LNCaP clone FGC (cell line): ENCODE results near the gene FOXD3.

Experiments used
- DNase-seq: peaks from one replicate; pipeline ENCODE4 v3.0.0-alpha.2; 2011; ENCODE audit warnings: low read depth
- H3K4me3 ChIP-seq: 2 replicates; pipeline ENCODE4 v1.5.1; 2011; ENCODE audit warnings: mild to moderate bottlenecking, low read depth, low read length, control low read depth
- TF ChIP-seq, protein P1 (sequence below): IDR thresholded peaks from 2 replicates; pipeline ENCODE4 v1.5.1; 2012; ENCODE audit warnings: mild to moderate bottlenecking; ENCODE audit not compliant: control insufficient read depth, insufficient read depth; ENCODE audit errors: extremely low read depth

The FOXD3 gene

GRCh38 chr1:63362073-63362472 is 39.7 kb downstream of the FOXD3 start:
- H3K4me3 ChIP-seq, result no peak overlapping the region
- TF ChIP-seq, protein P1, sequence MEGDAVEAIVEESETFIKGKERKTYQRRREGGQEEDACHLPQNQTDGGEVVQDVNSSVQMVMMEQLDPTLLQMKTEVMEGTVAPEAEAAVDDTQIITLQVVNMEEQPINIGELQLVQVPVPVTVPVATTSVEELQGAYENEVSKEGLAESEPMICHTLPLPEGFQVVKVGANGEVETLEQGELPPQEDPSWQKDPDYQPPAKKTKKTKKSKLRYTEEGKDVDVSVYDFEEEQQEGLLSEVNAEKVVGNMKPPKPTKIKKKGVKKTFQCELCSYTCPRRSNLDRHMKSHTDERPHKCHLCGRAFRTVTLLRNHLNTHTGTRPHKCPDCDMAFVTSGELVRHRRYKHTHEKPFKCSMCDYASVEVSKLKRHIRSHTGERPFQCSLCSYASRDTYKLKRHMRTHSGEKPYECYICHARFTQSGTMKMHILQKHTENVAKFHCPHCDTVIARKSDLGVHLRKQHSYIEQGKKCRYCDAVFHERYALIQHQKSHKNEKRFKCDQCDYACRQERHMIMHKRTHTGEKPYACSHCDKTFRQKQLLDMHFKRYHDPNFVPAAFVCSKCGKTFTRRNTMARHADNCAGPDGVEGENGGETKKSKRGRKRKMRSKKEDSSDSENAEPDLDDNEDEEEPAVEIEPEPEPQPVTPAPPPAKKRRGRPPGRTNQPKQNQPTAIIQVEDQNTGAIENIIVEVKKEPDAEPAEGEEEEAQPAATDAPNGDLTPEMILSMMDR, result no peak
- DNase-seq, result peak; percentile 59

DNA sequence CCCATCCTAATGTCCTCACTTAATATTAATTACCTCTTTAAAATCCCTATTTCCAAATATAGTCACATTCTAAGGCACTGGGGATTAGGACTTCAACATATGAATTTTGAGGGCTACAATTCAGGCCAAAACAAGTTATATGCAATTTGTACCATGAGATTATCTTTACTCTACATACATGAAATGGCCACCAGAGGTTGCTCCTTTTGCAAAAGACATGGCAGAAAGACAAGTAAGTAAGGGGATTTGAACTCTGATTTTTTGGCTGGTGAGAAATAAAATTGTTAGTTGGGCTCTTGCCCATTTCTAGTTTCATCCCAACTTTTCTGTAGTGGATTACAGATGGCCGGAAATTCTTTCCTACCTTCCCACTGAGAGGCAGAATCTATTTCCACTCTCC is 40.2 kb downstream of the FOXD3 start:
- H3K4me3 ChIP-seq, result no peak overlapping the region
- DNase-seq, result no peak
- TF ChIP-seq, protein P1, result no peak

GRCh38 chr1:63363014-63363413 is 40.6 kb downstream of the FOXD3 start:
- TF ChIP-seq, protein P1, result no peak
- no peak overlapping the region for H3K4me3 ChIP-seq
- no peak for DNase-seq

DNA sequence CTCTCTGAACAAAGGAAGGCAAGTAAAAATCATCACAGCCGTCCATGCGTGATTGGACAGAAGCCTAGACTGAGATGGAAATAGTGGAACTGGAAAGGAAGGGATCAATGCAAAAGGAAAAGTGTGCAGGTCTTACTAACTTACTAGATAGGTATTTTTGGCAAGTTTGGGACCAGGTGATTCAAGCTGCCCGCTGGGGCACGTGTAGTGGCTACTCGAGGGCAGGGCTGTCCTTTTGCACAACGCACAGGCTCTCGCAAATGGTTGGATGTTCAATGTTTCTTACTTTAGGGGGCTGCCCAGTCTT is 44.5 kb downstream of the FOXD3 start:
- TF ChIP-seq, protein P1, result no peak
- DNase-seq, result no peak
- H3K4me3 ChIP-seq, result peak overlapping the region; percentile 94

- TF ChIP-seq, protein P1, result no peak
- DNase-seq, result peak; percentile 70
Measured at GRCh38 chr1:63367215-63368103, 45.1 kb downstream of the FOXD3 start, which contains the start of gene ALG6. ALG6 (plus strand) TSS chr1:63367627; CDS start chr1:63370978, 3,351 bp downstream.

GRCh38 chr1:63368131-63368530 is 45.8 kb downstream of the FOXD3 start:
- TF ChIP-seq, protein P1, result no peak
- DNase-seq, result no peak

More at GRCh38 chr1:63367215-63368103, 45.1 kb downstream of the FOXD3 start, which contains the start of gene ALG6:
- peak within 1 kb of the TSS; percentile 94 for H3K4me3 ChIP-seq

More at GRCh38 chr1:63368131-63368530, 45.8 kb downstream of the FOXD3 start:
- peak overlapping the region; percentile 94 for H3K4me3 ChIP-seq
